Right atrium auricular region (tissue), 2 donors: ENCODE results near the gene TAP1. TPM values are rescaled to one million over a fixed set of nuclear protein-coding genes. Genes with fewer than 3 reads are reported as not detected.
A peak's percentile ranks its signal among the peaks of the same experiment; 100 is the strongest.

Source experiments
- DNase-seq: peaks from one replicate; pipeline ENCODE4 v3.0.0-alpha.2; 2019; ENCODE audit warnings: low spot score
- H3K27ac ChIP-seq, 2 donors: fragments of 200-600 bp; sonication (generic); 1 replicate in 1 of 2; 2 replicates in 1 of 2; pipeline ENCODE4 v1.5.1; 2016 to 2019
- H3K27me3 ChIP-seq, 2 donors: fragments of 200-600 bp; sonication (generic); one replicate each; pipeline versions ENCODE4 v1.5.1 to v1.6.0; 2017 to 2019
- H3K36me3 ChIP-seq: fragments of 200-600 bp; sonication (generic); one replicate; pipeline ENCODE4 v1.5.1; 2016
- H3K4me1 ChIP-seq, 2 donors: fragments of 200-600 bp; sonication (generic); one replicate each; pipeline versions ENCODE4 v1.5.1 to v1.6.0; 2017 to 2019
- H3K4me3 ChIP-seq, 2 donors: fragments of 200-600 bp; sonication (generic); 1 replicate in 1 of 2; 2 replicates in 1 of 2; pipeline ENCODE4 v1.5.1; 2017 to 2019; ENCODE audit warnings: mild to moderate bottlenecking in 1 of 2, moderate library complexity in 1 of 2
- H3K9me3 ChIP-seq, 2 donors: fragments of 200-600 bp; sonication (generic); one replicate each; pipeline ENCODE4 v1.5.1; 2019
- total RNA-seq, 2 donors: library from RNA; depleted of rRNA; stranded (reverse); fragments of >200 nt; gene quantifications; one replicate each; pipeline ENCODE4 v1.1.0, GENCODE V29; 2016
- TF ChIP-seq, protein P1 (sequence below), 2 donors: fragments of 200-600 bp; sonication (generic); IDR thresholded peaks; one replicate each; pipeline ENCODE4 v1.5.1; 2019; ENCODE audit warnings: antibody characterized with exemption in 2 of 2

The TAP1 gene, protein sequence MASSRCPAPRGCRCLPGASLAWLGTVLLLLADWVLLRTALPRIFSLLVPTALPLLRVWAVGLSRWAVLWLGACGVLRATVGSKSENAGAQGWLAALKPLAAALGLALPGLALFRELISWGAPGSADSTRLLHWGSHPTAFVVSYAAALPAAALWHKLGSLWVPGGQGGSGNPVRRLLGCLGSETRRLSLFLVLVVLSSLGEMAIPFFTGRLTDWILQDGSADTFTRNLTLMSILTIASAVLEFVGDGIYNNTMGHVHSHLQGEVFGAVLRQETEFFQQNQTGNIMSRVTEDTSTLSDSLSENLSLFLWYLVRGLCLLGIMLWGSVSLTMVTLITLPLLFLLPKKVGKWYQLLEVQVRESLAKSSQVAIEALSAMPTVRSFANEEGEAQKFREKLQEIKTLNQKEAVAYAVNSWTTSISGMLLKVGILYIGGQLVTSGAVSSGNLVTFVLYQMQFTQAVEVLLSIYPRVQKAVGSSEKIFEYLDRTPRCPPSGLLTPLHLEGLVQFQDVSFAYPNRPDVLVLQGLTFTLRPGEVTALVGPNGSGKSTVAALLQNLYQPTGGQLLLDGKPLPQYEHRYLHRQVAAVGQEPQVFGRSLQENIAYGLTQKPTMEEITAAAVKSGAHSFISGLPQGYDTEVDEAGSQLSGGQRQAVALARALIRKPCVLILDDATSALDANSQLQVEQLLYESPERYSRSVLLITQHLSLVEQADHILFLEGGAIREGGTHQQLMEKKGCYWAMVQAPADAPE
- 10 to 100 TPM; 11.9 to 26.5 TPM for total RNA-seq

DNA sequence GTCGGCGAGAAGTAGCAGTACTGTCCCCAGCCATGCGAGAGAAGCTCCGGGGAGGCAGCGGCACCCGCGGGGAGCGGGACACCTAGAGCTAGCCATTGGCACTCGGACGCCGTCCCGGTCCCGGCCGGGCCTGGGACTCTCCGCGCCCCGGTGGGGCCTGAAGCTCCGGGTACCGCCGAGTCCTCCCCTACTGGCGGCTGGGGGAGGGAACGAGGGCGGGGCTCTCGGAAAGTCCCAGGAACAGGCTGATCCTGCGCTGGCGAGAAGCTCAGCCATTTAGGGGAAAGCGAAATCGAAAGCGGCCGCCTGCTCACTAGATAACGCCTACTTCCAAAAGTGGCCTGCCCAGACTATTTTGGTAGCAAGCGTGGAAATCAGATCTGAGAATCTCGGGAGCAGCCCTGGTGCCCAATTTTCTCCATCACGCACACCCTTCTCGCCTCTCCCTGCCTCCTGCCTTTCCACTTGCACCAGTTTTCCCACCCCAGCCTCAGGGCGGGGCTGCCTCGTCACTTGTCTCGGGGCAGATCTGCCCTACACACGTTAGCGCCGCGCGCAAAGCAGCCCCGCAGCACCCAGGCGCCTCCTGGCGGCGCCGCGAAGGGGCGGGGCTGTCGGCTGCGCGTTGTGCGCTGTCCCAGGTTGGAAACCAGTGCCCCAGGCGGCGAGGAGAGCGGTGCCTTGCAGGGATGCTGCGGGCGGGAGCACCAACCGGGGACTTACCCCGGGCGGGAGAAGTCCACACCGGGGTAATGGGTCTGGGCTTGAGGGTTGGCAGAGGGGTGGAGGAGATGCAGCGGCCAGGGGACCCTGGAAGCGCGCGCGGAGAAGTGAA lies at the start of gene TAP1, which contains the start of gene PSMB9:
TSS of gene TAP1 (minus strand) at position 164 of the 835 bp plus-strand sequence. CDS start at position 96, 68 bp downstream.
TSS of gene PSMB9 (plus strand) at position 652 of the 835 bp plus-strand sequence. CDS start at position 690, 38 bp downstream.
- Histone ChIP-seq H3K9me3 (no peaks in the 10 kb centered on the region), H3K4me1 (peaks cover 0 to 32% of the 10 kb centered on the region in 2 donors), H3K27ac (peak within 1 kb of the TSS; percentile 93 to 99), H3K4me3 (peak within 1 kb of the TSS; percentile 58 to 97), H3K27me3 (no peaks in the 10 kb centered on the region), H3K36me3 (peaks cover 35% of the 10 kb centered on the region)
- TF ChIP-seq, protein P1, sequence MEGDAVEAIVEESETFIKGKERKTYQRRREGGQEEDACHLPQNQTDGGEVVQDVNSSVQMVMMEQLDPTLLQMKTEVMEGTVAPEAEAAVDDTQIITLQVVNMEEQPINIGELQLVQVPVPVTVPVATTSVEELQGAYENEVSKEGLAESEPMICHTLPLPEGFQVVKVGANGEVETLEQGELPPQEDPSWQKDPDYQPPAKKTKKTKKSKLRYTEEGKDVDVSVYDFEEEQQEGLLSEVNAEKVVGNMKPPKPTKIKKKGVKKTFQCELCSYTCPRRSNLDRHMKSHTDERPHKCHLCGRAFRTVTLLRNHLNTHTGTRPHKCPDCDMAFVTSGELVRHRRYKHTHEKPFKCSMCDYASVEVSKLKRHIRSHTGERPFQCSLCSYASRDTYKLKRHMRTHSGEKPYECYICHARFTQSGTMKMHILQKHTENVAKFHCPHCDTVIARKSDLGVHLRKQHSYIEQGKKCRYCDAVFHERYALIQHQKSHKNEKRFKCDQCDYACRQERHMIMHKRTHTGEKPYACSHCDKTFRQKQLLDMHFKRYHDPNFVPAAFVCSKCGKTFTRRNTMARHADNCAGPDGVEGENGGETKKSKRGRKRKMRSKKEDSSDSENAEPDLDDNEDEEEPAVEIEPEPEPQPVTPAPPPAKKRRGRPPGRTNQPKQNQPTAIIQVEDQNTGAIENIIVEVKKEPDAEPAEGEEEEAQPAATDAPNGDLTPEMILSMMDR (IDR thresholded peaks at IDR 0.05) = peak; percentile 76 to 91
- DNase-seq = peak; percentile 94

DNA sequence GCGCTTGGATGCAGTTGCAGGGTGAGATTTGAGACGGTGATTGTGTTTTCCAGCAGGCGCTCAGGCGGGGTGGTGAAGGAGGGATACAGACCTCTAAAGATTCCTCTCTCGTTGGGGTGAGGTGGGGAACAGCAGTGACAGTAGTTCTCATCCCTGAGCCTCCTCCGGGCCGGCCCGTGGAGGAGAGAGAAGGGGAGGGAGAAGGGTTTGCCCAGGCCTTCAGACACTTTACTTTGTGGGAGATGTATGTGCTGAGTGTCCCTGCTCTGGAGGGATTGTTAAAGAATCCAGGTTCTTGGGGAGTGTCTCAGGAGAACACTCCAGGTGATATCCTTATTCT lies 41.5 kb upstream of the TAP1 start:
- H3K27ac ChIP-seq = peak overlapping the region; percentile 88 to 90
- H3K27me3 ChIP-seq = no peaks in the 10 kb centered on the region
- no peaks in the 10 kb centered on the region for H3K36me3 ChIP-seq
- no peak for DNase-seq
- TF ChIP-seq, protein P1 (IDR thresholded peaks at IDR 0.05) = no peak
- no peaks in the 10 kb centered on the region for H3K9me3 ChIP-seq
- H3K4me1 ChIP-seq = peaks cover 0 to 20% of the 10 kb centered on the region in 2 donors
- peak overlapping the region; percentile 74 to 75 for H3K4me3 ChIP-seq

DNA sequence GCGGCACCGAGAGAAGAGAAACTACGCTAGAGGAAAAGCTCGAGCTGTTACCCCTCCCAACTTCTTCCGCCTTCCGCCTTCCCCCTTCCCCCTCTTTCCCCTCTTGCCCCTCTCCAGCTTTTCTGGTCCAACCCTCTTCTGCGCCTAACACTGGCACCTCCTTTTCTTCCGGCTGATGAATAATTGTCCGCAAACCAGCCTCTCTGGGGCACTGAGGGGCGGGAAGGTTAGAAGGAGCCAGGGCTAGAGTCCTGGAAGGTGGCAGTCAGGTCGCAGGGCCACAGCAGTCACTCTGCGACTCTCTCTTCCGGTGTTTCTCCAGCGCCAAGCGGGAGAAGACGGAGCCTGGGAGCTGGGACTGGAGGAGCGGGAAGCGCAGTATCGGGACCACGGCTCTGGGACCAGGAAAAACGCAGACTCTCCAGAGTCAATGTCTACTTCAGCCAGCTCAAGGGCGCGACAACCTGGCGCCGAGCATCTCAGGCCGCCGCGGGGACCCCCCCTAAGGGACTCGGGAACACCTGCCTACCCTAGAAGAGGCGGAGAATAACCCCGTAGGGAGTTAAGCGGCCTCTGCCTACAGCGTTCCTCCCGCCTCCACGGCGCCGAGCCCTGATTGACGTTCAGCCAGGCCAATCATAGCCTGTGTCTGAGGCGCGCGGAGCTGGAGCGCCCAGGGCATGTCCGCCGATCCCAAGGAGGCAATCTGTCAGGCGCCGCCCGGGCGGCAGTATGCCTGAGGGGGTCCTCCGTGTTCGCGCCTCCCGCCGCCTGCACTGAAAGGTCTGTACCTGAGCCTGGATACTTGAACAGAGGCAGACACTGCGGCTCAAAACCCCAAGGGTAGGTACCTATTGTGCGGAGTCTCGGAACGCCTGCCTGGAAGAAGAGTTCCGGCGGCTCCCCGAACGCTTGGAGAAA lies 40.8 kb upstream of the TAP1 start:
- Histone ChIP-seq H3K4me3 (peak overlapping the region; percentile 74 to 75), H3K27me3 (no peaks in the 10 kb centered on the region), H3K36me3 (no peaks in the 10 kb centered on the region), H3K9me3 (no peaks in the 10 kb centered on the region), H3K4me1 (peaks cover 0 to 20% of the 10 kb centered on the region in 2 donors), H3K27ac (peak overlapping the region; percentile 88 to 90)
- DNase-seq = peak; percentile 94
- TF ChIP-seq, protein P1 (IDR thresholded peaks at IDR 0.05) = peak in 1 of 2 donors; percentile 4

DNA sequence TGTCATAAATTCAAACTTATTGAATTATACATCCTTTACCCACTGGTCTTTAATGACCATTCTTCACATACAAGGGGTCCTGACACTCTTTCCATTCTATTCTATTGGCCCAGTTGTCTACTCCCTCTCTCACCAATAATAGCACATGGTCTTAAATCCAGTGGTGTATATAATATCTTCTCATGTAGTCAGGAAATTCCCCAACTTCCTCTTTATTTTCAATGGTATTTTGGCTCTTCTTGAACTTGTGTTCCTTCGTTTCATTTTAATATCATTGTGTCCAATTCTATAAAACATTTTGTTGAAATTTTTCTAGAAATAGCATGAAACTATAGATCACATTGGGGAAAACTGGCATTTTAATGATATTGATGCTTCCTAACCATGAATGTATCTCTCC lies 37.3 kb upstream of the TAP1 start:
- TF ChIP-seq, protein P1 (IDR thresholded peaks at IDR 0.05) = no peak
- no peak for DNase-seq
- H3K4me3 ChIP-seq = no peak overlapping the region
- H3K27me3 ChIP-seq = no peaks in the 10 kb centered on the region
- no peaks in the 10 kb centered on the region for H3K36me3 ChIP-seq
- no peak overlapping the region for H3K27ac ChIP-seq
- H3K9me3 ChIP-seq = no peaks in the 10 kb centered on the region
- peaks cover 0 to 26% of the 10 kb centered on the region in 2 donors for H3K4me1 ChIP-seq
